C4-2B (cell line): ENCODE data around the gene CTNNB1.

Experiments
- ZFX ChIP-seq: fragments of 450-650 bp; IDR thresholded peaks from 2 replicates; pipeline ENCODE4 v1.6.1; 2017
- TF ChIP-seq, protein P1 (sequence below): fragments of 450-650 bp; conservative IDR thresholded peaks from 2 replicates; pipeline ENCODE4 v1.5.1; 2017; ENCODE audit warnings: mild to moderate bottlenecking

- TF ChIP-seq, protein P1, sequence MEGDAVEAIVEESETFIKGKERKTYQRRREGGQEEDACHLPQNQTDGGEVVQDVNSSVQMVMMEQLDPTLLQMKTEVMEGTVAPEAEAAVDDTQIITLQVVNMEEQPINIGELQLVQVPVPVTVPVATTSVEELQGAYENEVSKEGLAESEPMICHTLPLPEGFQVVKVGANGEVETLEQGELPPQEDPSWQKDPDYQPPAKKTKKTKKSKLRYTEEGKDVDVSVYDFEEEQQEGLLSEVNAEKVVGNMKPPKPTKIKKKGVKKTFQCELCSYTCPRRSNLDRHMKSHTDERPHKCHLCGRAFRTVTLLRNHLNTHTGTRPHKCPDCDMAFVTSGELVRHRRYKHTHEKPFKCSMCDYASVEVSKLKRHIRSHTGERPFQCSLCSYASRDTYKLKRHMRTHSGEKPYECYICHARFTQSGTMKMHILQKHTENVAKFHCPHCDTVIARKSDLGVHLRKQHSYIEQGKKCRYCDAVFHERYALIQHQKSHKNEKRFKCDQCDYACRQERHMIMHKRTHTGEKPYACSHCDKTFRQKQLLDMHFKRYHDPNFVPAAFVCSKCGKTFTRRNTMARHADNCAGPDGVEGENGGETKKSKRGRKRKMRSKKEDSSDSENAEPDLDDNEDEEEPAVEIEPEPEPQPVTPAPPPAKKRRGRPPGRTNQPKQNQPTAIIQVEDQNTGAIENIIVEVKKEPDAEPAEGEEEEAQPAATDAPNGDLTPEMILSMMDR = no peak
- TF ChIP-seq ZFX = no peak
These were observed 31.4 kb upstream of the CTNNB1 start for GRCh38 chr3:41167722-41168497.
